Nephron (organoid): Measurements from ENCODE around the gene PLA2G4B.

Experiments used
- H3K27ac Mint-ChIP-seq, 3 experiments: 2 replicates each; pipeline ENCODE4 v1.8.0; 2020; ENCODE audit warnings: mixed read lengths in 3 of 3, mild to moderate bottlenecking in 2 of 3, moderate library complexity in 1 of 3
- H3K27me3 Mint-ChIP-seq: 2 replicates; pipeline ENCODE4 v1.8.0; 2021; ENCODE audit warnings: low read depth, mild to moderate bottlenecking, moderate library complexity, mixed read lengths
- H3K36me3 Mint-ChIP-seq: 2 replicates; pipeline ENCODE4 v1.8.0; 2020; ENCODE audit warnings: low read depth, mixed read lengths
- H3K4me1 Mint-ChIP-seq: 2 replicates; pipeline ENCODE4 v1.8.0; 2020; ENCODE audit warnings: mixed read lengths
- H3K4me3 Mint-ChIP-seq, 3 experiments: 2 replicates each; pipeline ENCODE4 v1.8.0; 2020; ENCODE audit warnings: mild to moderate bottlenecking in 3 of 3, mixed read lengths in 3 of 3, moderate library complexity in 2 of 3
- H3K9me3 Mint-ChIP-seq: 2 replicates; pipeline ENCODE4 v1.8.0; 2020; ENCODE audit warnings: mixed read lengths
- CTCF ChIP-seq, 3 experiments: fragments of 200-600 bp; sonication (generic); IDR thresholded peaks; one replicate each; pipeline ENCODE4 v1.5.0; 2021; ENCODE audit warnings: antibody characterized with exemption in 3 of 3; ENCODE audit not compliant: unreplicated experiment in 3 of 3

PLA2G4B gene

GRCh38 chr15:41838400-41838897 lies at the start of gene PLA2G4B:
Gene PLA2G4B, plus strand, starts transcription at chr15:41838847. Its CDS starts 67 bp downstream, at chr15:41838914.
- H3K27ac Mint-ChIP-seq = no peak within 1 kb of the TSS
- H3K36me3 Mint-ChIP-seq = peaks cover 10% of the 10 kb centered on the region
- no peak within 1 kb of the TSS for H3K4me3 Mint-ChIP-seq
- no peak for TF ChIP-seq CTCF (IDR thresholded peaks at IDR 0.05; ENCODE audit: unreplicated experiment in 3 of 3)
- H3K9me3 Mint-ChIP-seq = no peaks in the 10 kb centered on the region
- peaks cover 4% of the 10 kb centered on the region for H3K4me1 Mint-ChIP-seq
- no peaks in the 10 kb centered on the region for H3K27me3 Mint-ChIP-seq

- Mint-ChIP-seq H3K27me3 (no peaks in the 10 kb centered on the region), H3K36me3 (no peaks in the 10 kb centered on the region), H3K4me1 (peaks cover 42% of the 10 kb centered on the region), H3K4me3 (no peak overlapping the region), H3K9me3 (no peaks in the 10 kb centered on the region), H3K27ac (no peak overlapping the region)
- TF ChIP-seq CTCF (IDR thresholded peaks at IDR 0.05; ENCODE audit: unreplicated experiment in 3 of 3) = no peak
Measured at GRCh38 chr15:41789236-41789635, 49.4 kb upstream of the PLA2G4B start.

GRCh38 chr15:41789662-41790061 lies 49.0 kb upstream of the PLA2G4B start:
- TF ChIP-seq CTCF (IDR thresholded peaks at IDR 0.05; ENCODE audit: unreplicated experiment in 3 of 3) = no peak
- peaks cover 42% of the 10 kb centered on the region for H3K4me1 Mint-ChIP-seq
- H3K4me3 Mint-ChIP-seq = no peak overlapping the region
- H3K36me3 Mint-ChIP-seq = no peaks in the 10 kb centered on the region
- no peak overlapping the region for H3K27ac Mint-ChIP-seq
- no peaks in the 10 kb centered on the region for H3K27me3 Mint-ChIP-seq
- no peaks in the 10 kb centered on the region for H3K9me3 Mint-ChIP-seq

GRCh38 chr15:41790169-41790568 lies 48.5 kb upstream of the PLA2G4B start:
- Mint-ChIP-seq H3K4me1 (peaks cover 45% of the 10 kb centered on the region), H3K27me3 (no peaks in the 10 kb centered on the region), H3K9me3 (no peaks in the 10 kb centered on the region), H3K36me3 (no peaks in the 10 kb centered on the region), H3K4me3 (no peak overlapping the region), H3K27ac (no peak overlapping the region)
- TF ChIP-seq CTCF (IDR thresholded peaks at IDR 0.05; ENCODE audit: unreplicated experiment in 3 of 3) = no peak

GRCh38 chr15:41790756-41791546 lies 47.7 kb upstream of the PLA2G4B start:
- H3K27me3 Mint-ChIP-seq = no peaks in the 10 kb centered on the region
- no peak overlapping the region for H3K4me3 Mint-ChIP-seq
- peak overlapping the region in 2 of 3 experiments; percentile 2 to 20 for H3K27ac Mint-ChIP-seq
- H3K4me1 Mint-ChIP-seq = peaks cover 50% of the 10 kb centered on the region
- TF ChIP-seq CTCF (IDR thresholded peaks at IDR 0.05; ENCODE audit: unreplicated experiment in 3 of 3) = no peak
- no peaks in the 10 kb centered on the region for H3K9me3 Mint-ChIP-seq
- H3K36me3 Mint-ChIP-seq = no peaks in the 10 kb centered on the region

- no peak for TF ChIP-seq CTCF (IDR thresholded peaks at IDR 0.05; ENCODE audit: unreplicated experiment in 3 of 3)
- H3K27me3 Mint-ChIP-seq = no peaks in the 10 kb centered on the region
- no peak overlapping the region for H3K4me3 Mint-ChIP-seq
- no peaks in the 10 kb centered on the region for H3K36me3 Mint-ChIP-seq
- H3K9me3 Mint-ChIP-seq = no peaks in the 10 kb centered on the region
- peaks cover 56% of the 10 kb centered on the region for H3K4me1 Mint-ChIP-seq
- H3K27ac Mint-ChIP-seq = peak overlapping the region in 2 of 3 experiments; percentile 5 to 44
Measured at GRCh38 chr15:41791547-41791937, 47.1 kb upstream of the PLA2G4B start.
